HepG2 (cell line): ENCODE data around the gene SLC25A45. TPM values are rescaled to one million over a fixed set of nuclear protein-coding genes. Genes with fewer than 3 reads are reported as not detected.
A peak's percentile ranks its signal among the peaks of the same experiment; 100 is the strongest.

Experiments used
- AGO2 ChIP-seq: fragments of 200-400 bp; formaldehyde crosslinking; optimal IDR thresholded peaks from 2 replicates; pipeline ENCODE3; 2017; ENCODE audit warnings: mild to moderate bottlenecking, low read depth, low read length, moderate library complexity
- ARID5B ChIP-seq: IDR thresholded peaks from 2 replicates; pipeline ENCODE4 v1.4.0; 2020; ENCODE audit warnings: mild to moderate bottlenecking, missing genetic modification reagents
- MIER3 ChIP-seq: IDR thresholded peaks from 2 replicates; pipeline ENCODE4 v1.6.1; 2016; ENCODE audit warnings: missing compliant biosample characterization, borderline replicate concordance
- NFKB2 ChIP-seq: sonication (generic); formaldehyde crosslinking; IDR thresholded peaks from 2 replicates; pipeline ENCODE4 v1.4.0; 2020; ENCODE audit warnings: missing genetic modification reagents, borderline replicate concordance
- SSRP1 ChIP-seq: IDR thresholded peaks from 2 replicates; pipeline ENCODE4 v1.6.1; 2016; ENCODE audit warnings: control low read depth
- YEATS2 ChIP-seq: sonication (generic); formaldehyde crosslinking; IDR thresholded peaks from 2 replicates; pipeline ENCODE4 v1.4.0; 2020; ENCODE audit warnings: missing genetic modification reagents, borderline replicate concordance
- ZNF292 ChIP-seq: sonication (generic); formaldehyde crosslinking; IDR thresholded peaks from 2 replicates; pipeline ENCODE4 v1.8.1; 2022; ENCODE audit warnings: mild to moderate bottlenecking, low read depth, missing genetic modification reagents, borderline replicate concordance
- ZNF768 ChIP-seq: sonication (generic); formaldehyde crosslinking; IDR thresholded peaks from 2 replicates; pipeline ENCODE4 v1.4.0; 2020; ENCODE audit warnings: missing genetic modification reagents
- ZNF770 ChIP-seq: sonication (generic); formaldehyde crosslinking; IDR thresholded peaks from 2 replicates; pipeline ENCODE4 v1.5.0; 2020; ENCODE audit warnings: mild to moderate bottlenecking, missing genetic modification reagents
- ZNF777 ChIP-seq: sonication (generic); formaldehyde crosslinking; IDR thresholded peaks from 2 replicates; pipeline ENCODE4 v1.4.0; 2020; ENCODE audit warnings: missing genetic modification reagents
- polyA plus RNA-seq, 8 experiments: library from polyadenylated mRNA; depleted of rRNA in 3 of 8; stranded (reverse) in 7 of 8; unstranded in 1 of 8; fragments of >200 nt; fragmentation: Illumina TruSeq in 4 of 8; extraction: Trizol in 4 of 8; gene quantifications; 2 replicates each; pipeline versions ENCODE4 v1.2.1 to v1.2.3, GENCODE V29; 2011 to 2016; ENCODE audit warnings: low read depth in 4 of 8, missing spikeins in 1 of 8, mixed read lengths in 1 of 8; ENCODE audit not compliant: insufficient read depth in 1 of 8
- total RNA-seq, 5 experiments: library from RNA; depleted of rRNA; stranded (reverse); fragments of >200 nt; fragmentation: Illumina TruSeq; extraction: Trizol; gene quantifications; 2 replicates each; pipeline ENCODE4 v1.2.3, GENCODE V29; 2016; ENCODE audit warnings: low read depth in 1 of 5
- TF ChIP-seq, protein P1 (sequence below): sonication (generic); formaldehyde crosslinking; IDR thresholded peaks from 2 replicates; pipeline ENCODE4 v1.4.0; 2020; ENCODE audit warnings: missing genetic modification reagents, mild to moderate bottlenecking, borderline replicate concordance
- TF ChIP-seq, protein P2 (sequence below): sonication (generic); formaldehyde crosslinking; IDR thresholded peaks from 2 replicates; pipeline ENCODE4 v1.5.1; 2020; ENCODE audit warnings: mild to moderate bottlenecking, missing genetic modification reagents, moderate library complexity
- TF ChIP-seq, protein P3 (sequence below): conservative IDR thresholded peaks from 2 replicates; pipeline ENCODE4 v1.6.1; 2018; ENCODE audit warnings: missing genetic modification reagents
- TF ChIP-seq, protein P4 (sequence below), 2 experiments: fragments of 450-650 bp in 1 of 2; sonication (generic) in 1 of 2; formaldehyde crosslinking; IDR thresholded peaks; 2 replicates each; pipeline versions ENCODE4 v1.5.0 to v1.8.0; 2020 to 2022; ENCODE audit warnings: mild to moderate bottlenecking in 1 of 2, missing genetic modification reagents in 1 of 2

The SLC25A45 gene
- total and polyA plus RNA-seq, 2 of the 13 experiments (the other 11 are each of a cell fraction or from before 2014, with no cell fraction given), result 1.2 to 3.4 TPM

DNA sequence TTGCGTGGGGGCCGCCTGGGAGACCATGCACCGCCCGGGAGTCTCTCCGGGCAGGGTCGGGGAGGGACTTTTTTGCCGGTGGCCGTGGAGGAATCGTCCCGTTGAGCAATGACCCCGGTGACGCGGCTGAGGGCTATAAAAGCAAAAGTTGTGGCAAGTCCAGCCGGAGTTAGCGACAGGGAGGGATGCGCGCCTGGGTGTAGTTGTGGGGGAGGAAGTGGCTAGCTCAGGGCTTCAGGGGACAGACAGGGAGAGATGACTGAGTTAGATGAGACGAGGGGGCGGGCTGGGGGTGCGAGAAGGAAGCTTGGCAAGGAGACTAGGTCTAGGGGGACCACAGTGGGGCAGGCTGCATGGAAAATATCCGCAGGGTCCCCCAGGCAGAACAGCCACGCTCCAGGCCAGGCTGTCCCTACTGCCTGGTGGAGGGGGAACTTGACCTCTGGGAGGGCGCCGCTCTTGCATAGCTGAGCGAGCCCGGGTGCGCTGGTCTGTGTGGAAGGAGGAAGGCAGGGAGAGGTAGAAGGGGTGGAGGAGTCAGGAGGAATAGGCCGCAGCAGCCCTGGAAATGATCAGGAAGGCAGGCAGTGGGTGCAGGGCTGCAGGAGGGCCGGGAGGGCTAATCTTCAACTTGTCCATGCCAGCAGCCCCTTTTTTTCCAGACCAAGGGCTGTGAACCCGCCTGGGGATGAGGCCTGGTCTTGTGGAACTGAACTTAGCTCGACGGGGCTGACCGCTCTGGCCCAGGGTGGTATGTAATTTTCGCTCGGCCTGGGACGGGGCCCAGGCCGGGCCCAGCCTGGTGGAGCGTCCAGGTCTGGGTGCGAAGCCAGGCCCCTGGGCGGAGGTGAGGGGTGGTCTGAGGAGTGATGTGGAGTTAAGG lies 40.4 kb upstream of the SLC25A45 start, which contains the start of gene NEAT1 (continued):
- TF ChIP-seq, protein P1, sequence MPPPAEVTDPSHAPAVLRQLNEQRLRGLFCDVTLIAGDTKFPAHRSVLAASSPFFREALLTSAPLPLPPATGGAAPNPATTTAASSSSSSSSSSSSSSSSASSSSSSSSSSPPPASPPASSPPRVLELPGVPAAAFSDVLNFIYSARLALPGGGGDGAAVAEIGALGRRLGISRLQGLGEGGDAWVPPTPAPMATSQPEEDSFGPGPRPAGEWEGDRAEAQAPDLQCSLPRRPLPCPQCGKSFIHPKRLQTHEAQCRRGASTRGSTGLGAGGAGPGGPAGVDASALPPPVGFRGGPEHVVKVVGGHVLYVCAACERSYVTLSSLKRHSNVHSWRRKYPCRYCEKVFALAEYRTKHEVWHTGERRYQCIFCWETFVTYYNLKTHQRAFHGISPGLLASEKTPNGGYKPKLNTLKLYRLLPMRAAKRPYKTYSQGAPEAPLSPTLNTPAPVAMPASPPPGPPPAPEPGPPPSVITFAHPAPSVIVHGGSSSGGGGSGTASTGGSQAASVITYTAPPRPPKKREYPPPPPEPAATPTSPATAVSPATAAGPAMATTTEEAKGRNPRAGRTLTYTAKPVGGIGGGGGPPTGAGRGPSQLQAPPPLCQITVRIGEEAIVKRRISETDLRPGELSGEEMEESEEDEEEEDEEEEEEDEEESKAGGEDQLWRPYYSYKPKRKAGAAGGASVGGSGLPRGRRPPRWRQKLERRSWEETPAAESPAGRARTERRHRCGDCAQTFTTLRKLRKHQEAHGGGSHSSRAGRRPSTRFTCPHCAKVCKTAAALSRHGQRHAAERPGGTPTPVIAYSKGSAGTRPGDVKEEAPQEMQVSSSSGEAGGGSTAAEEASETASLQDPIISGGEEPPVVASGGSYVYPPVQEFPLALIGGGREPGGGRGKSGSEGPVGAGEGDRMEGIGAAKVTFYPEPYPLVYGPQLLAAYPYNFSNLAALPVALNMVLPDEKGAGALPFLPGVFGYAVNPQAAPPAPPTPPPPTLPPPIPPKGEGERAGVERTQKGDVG, result no peak
- TF ChIP-seq AGO2, result peak; percentile 100
- TF ChIP-seq ZNF777, result peak; percentile 18
- TF ChIP-seq, protein P2, sequence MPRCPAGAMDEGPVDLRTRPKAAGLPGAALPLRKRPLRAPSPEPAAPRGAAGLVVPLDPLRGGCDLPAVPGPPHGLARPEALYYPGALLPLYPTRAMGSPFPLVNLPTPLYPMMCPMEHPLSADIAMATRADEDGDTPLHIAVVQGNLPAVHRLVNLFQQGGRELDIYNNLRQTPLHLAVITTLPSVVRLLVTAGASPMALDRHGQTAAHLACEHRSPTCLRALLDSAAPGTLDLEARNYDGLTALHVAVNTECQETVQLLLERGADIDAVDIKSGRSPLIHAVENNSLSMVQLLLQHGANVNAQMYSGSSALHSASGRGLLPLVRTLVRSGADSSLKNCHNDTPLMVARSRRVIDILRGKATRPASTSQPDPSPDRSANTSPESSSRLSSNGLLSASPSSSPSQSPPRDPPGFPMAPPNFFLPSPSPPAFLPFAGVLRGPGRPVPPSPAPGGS (CRISPR knock-in tag), result peak; percentile 41; the same call in 1 of the 2 replicates
- TF ChIP-seq, protein P3, sequence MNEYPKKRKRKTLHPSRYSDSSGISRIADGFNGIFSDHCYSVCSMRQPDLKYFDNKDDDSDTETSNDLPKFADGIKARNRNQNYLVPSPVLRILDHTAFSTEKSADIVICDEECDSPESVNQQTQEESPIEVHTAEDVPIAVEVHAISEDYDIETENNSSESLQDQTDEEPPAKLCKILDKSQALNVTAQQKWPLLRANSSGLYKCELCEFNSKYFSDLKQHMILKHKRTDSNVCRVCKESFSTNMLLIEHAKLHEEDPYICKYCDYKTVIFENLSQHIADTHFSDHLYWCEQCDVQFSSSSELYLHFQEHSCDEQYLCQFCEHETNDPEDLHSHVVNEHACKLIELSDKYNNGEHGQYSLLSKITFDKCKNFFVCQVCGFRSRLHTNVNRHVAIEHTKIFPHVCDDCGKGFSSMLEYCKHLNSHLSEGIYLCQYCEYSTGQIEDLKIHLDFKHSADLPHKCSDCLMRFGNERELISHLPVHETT, result no peak; the same call in 1 of the 2 replicates
- peak; percentile 97; the same call in 1 of the 2 replicates for TF ChIP-seq SSRP1
- TF ChIP-seq, protein P4, sequence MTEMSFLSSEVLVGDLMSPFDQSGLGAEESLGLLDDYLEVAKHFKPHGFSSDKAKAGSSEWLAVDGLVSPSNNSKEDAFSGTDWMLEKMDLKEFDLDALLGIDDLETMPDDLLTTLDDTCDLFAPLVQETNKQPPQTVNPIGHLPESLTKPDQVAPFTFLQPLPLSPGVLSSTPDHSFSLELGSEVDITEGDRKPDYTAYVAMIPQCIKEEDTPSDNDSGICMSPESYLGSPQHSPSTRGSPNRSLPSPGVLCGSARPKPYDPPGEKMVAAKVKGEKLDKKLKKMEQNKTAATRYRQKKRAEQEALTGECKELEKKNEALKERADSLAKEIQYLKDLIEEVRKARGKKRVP (CRISPR knock-in tag; IDR thresholded peaks at IDR 0.05), result peak; percentile 50 to 97
- peak; percentile 58 for TF ChIP-seq ZNF770
- peak; percentile 55; the same call in 1 of the 2 replicates for TF ChIP-seq YEATS2 (CRISPR knock-in tag)
- TF ChIP-seq ZNF768 (CRISPR knock-in tag), result no peak; the same call in 1 of the 2 replicates
- no peak for TF ChIP-seq ZNF292 (CRISPR knock-in tag)
- TF ChIP-seq MIER3 (CRISPR knock-in tag), result peak; percentile 33; the same call in 1 of the 2 replicates
- peak; percentile 60 for TF ChIP-seq NFKB2 (CRISPR knock-in tag)
- peak; percentile 4; the same call in 1 of the 2 replicates for TF ChIP-seq ARID5B (CRISPR knock-in tag)
